Stimulated activated CD4-positive, alpha-beta T cell treated with anti-CD3 and anti-CD28 coated beads, Interleukin-12 subunit alpha, Interleukin-12 subunit beta, amount 100 ng/mL, for 48 hours (primary cell): ENCODE data around the gene MYH9.
"Not testable (repeated sequence)": the region's sequence is repeated elsewhere in the genome, so short reads cannot be mapped to it uniquely, and the experiment has no call there.

ENCODE experiments used
- DNase-seq, 3 donors: peaks; one replicate each; pipeline ENCODE4 v3.0.0-alpha.2; 2020; ENCODE audit warnings: low read depth in 2 of 3, low spot score in 1 of 3

MYH9 gene

DNA sequence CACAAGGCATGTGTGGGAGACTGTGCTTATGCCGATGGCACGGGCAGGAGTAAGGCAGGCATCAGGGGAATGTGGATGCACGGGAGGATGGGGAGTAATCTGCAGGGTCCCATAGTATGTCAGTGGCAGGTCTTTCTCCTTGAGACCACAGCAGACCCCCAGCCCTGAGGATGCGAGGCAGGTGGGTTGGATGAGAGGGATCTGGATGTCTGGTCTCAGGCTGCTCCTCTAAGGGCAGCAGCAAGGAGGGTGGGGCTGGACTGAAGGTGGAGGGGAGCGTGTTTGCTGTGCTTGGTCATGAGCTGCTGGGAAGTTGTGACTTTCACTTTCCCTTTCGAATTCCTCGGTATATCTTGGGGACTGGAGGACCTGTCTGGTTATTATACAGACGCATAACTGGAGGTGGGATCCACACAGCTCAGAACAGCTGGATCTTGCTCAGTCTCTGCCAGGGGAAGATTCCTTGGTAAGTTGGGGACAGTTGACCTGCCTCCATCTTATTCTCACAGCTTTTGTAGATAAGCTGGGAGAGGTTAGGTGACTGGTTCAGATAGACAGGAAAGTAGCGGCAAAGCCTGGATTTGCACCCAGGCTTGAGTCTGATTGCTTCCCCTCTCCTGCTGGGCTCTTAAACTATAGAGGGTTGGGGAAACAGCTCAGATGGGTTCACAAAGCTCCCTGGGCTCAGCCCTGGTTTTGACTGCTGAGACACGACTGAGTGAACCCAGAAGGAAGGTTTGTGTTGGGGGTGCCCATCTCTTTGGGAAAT lies 134.8 kb downstream of the MYH9 start, which contains the start of gene APOL1:
APOL1 (plus strand) TSS at position 380 of the 769 bp plus-strand sequence. CDS start 1,823 bp downstream, outside the sequence.
- peak in 1 of 3 donors; percentile 53 for DNase-seq

DNA sequence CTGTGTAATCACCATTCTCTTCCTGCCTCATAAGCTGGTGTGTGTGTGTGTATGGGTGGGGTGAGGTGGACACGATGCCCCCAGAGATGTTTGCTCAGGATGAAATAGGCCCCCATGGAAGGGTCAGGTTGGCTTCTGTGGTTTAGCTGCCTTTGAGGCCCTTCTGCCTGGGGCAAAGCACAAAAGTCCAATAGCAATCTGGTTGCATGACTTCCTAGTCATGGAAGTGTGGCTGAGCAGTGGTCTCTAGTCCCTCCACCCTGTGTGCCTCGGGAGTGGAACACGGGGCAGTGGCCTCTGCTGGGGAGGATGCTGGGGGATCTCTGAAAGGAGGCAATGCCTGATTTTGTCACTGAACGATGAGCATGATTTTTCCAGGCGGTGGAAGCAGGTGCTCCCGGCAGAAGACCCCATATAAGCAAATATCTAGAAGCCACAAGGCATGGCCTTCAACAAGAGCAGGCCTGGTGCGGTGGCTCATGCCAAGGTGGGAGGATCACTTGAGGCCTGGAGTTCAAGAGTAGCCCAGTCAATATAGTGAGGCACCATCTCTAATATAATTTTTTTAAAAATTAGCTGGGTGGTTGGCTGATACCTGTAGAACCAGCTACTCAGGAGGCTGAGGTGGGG lies 135.7 kb downstream of the MYH9 start:
- DNase-seq: not testable (repeated sequence)

DNA sequence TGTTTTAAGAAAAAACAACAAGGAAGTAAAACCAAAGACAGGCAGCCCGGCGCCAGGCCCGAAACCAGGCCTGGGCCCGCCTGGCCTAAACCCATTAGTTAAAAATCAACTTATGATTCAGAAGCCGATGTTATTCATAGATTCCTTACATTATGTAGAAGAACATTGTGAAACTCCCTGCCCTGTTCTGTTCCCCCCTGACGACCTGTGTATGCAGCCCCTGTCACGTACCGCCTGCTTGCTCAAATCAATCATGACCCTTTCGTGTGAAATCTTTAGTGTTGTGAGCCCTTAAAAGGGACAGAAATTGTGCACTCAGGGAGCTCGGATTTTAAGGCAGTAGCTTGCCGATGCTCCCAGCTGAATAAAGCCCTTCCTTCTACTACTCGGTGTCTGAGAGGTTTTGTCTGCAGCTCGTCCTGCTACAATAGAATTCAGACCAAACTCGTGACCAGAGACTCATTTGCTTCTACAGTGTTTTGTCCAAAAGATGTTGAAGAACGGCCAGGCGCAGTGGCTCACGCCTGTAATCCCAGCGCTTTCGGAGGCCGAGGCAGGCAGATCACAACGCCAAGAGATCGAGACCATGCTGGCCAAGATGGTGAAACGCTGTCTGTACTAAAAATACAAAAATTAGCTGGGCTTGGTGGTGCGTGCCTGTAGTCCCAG lies 137.3 kb downstream of the MYH9 start:
- not testable (repeated sequence) for DNase-seq

DNA sequence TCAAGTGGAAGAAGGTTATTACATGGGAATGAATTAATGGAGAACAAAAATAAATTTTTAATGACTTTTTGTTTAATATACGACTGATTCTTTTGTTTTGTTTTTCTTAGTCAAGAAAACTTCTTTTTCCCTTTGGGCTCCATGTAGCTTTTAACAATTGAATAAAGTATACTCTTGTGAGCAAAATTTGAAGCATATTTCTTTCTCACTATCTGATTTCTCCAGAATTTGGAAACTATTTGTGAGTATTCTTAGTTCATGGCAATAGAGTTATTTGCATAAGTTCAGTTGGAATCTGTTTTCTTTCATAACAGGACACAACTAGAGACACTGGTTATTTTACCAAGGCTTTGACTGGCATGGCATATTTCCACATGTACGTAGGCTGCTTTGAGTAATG lies 138.6 kb downstream of the MYH9 start:
- no peak for DNase-seq

DNA sequence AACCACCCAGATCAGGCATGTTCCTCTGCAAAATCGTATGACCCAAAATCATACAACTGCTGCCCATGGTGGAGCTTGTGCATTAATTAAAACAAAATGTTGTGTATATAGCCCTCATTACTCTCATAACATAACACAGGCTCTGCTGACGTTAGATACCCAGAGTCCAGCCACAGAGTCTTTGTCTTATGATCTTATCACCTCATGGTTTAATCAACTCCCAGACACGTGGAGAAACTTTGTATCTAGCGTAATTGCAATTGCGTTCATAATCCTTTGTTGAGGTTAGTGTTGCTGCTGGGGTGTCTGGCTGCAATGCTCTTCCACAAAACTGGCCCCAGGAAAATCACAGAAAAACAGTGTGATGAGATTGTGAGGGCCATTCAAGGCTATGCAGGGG lies 139.8 kb downstream of the MYH9 start:
- DNase-seq: no peak

DNA sequence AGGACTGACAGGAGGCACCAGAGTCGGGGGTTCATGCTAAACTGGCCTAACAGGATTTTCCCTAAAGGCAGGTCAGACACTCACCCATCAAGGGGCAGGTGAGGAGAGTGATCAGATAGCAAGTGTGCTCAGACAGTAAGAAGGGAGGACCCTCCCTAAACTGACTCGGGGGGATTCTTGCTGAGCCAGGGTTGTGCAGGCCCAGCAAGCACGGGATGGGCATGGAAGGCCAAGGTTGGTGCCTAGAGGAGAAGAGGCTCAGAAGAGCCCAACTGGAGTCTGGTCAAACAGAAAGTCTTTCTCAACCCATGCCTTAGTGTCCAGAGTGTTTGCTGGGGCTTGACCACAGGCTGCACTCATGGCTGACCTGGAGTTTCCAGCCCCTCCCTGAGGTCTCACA lies 141.0 kb downstream of the MYH9 start:
- DNase-seq: no peak

DNA sequence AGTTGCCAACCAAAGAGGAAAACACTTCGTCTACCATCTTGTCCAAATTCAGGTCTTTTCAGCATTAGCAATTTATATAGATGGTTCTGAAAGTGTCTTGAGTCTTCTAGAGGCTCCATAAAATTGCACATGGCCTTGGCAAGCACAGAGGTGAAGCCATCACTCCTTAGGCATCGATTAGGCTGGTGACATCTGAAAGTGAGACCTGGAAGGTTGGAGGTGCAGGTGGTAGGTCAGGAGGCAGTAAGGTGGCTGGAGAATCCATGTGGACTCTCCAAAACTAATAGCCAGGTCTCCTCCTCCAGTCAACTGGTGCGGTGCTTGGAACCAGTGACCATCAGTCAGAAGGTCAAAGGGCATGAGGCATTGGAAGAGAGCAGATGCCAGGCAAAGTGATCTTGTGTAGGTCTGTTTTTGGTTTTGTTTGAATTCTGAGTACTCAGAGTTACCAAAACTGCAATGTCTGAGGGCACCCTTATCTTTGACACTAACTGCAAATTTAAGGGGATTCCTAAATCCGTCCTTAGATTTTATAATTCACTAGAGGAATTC lies 141.9 kb downstream of the MYH9 start:
- DNase-seq: no peak

DNA sequence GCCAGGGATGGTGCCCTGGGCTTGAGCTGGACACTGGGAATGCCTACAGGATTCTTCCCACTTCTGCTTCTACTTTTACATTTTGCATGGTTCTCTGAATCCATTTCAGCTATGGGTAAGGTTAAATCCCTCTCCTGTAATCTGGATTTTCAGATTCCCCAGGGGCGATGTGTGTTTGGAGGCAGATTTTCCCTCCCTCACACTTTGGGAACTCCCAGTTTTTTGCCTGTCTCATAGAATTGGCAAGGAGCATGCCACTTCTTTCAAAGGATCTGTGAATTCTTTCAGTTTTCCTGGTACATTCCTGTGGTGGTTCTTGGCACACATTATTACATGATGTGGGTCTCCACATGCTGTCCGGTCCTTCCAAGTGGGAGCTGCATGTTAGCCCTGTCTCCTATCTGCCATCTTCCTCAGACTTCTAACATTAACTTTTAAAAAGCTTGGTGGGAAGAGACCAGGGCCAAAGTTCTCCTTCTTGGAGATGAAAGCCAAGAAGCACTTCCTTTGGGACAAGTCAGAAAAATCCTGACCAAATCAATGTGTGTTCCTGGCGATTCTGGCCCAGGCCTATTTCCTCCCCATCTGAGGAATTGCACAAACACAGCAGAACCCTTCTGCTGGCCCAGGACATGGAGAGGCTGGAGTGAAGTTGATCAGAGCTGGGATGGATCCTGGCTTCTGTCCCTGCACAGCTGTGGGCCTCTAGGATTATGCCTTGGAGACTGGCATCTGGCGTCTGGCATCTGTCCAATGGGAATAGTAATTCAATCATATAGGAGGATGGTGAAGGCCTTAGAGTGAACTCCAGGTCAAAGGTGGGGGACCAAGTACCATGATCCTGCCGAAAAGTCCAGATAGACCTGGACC lies 143.0 kb downstream of the MYH9 start:
- no peak for DNase-seq

DNA sequence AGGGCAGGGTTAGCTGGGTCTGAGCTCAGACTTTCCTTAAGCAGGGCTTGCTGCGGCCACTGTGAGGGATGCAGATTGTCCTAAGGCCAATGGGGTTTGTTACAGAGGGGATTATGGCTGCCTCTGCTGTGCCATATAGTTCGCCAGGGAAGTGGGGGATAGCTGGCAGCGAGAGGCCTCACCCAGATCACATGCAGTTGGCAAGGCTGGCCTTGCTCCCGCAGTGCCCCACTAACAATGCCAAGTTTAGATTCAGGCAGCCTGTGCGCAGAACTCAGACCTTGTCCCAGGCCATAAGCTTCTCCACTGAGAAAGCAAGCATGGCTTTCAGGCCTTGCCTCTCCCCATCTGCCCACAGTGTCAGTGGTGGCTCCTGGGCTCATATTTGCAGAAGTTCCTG lies 143.8 kb downstream of the MYH9 start:
- DNase-seq: no peak

DNA sequence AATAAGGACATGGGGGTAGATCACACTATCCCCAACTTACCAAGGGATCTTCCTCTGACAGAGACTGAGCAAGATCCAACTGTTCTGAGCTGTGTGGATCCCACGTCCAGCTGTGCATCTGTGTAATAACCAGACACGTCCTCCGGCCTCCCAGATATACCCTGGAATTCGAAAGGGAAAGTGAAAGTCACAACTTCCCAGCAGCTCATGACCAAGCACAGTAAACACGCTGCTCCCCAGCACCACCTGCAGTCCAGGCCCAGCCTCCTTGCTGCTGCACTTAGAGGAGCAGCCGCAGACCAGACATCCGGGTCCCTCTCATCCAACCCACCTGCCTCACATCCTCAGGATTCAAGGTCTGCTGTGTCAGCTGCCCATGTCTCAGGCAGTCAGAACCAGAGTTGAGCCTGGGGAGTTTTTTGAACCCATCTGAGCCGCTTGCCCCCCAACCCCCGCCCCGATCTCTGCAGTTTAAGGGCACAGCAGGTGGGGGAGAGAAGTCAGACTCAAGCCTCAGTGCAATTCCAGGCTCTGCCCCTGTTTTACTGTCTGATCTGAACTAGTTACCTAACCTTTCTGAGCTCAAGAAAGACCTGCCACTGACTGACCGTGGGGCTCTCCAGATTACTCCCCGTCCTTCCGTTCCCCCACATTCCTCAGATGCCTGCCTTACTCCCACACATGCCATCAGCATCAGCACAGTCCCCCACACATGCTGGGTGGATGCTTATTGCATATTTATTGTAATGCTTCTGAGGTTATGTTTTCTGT lies 148.2 kb downstream of the MYH9 start, which contains the start of gene APOL2:
APOL2 (minus strand) TSS at position 127 of the 771 bp plus-strand sequence. CDS start 6,365 bp downstream, outside the sequence.
- peak; percentile 77 to 87 (median 79) for DNase-seq

DNA sequence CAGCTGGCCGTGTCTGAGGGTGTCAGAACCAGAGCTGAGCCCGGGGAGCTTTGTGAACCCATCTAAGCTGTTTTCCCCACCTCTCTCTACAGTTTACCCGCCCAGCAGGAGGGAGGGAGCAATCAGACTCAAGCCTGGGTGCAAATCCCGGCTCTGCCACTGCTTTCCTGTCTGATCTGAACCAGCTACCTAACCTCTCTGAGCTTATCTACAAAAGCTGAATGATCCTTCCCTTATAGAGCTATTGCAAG lies 148.7 kb downstream of the MYH9 start:
- no peak for DNase-seq

DNA sequence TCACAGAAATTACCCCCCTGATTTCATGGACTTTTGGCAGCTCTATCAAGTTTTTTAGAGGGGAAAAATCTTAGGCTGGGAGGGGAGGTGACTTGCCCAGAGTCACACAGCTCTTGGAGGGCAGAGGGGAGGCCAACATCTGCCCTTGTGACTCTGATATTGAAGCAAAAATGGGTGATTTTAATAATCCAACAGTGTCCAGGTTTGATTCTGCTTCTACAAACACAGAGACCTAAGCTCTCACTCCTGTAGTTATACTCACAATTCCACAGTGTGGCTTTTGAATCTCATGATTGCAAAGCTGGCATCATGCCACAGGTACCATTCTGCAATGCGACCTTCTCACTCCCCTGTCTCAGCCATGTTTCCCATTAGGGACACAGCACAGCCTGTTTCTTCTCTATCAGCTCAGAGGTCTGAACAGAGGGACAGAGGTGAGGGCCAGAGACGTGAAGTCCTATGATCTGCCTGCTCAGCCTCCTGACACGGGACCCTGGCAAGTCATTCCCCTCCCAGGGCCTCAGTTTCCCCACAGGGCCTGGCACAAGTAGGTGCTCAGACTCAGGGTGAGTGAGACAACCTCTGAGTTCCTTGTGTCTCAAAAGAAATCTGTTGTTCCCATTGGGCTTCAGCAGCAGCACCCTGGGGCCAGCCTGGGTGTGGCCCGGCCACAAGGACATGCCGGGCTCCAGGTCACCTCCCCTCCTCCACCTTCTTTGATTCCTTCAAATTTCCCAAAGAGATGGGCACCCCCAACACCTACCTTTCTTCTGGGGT lies 149.2 kb downstream of the MYH9 start:
- DNase-seq: no peak

DNA sequence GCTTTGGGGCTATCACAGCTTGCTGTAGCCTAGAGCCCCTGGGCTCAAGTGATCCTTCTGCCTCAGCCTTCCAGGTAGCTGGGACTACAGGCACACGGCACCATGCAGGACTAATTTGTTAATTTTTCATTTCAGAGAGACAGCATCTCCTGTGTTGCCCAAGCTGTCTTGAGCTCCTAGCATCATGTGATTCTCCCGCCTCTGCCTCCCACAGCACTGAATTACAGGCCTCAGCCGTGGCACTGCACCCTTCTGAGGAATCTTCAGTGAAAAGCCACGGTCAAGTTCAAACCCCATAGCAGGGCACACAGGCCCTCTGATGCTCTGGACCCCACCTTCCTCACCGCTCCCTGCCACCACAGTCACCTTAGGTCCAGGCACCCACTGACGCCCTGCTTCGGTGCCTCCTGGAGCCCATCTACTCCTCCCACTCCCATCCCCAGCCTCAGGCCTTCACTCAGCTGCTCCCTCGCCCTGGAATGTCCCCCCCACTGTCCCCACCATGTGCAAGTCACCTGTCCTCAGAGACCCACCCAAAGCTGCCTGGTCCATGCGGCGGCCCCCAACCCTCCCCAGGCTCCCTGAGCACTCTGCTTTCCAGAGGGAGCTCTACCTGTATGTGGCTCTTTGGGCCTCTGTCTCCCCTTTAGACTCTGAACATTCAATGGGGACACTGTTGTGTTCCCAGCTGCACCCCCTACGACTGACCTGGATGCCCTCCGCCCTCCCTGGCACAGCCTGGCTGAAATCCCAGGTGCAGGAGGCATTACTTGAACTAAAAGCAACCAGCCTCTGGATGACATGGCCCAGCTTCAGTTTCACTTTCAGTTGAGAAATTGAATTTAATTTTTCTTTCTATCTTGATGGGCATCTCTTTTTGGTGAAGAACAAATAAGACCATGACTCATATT lies 150.1 kb downstream of the MYH9 start:
- DNase-seq: no peak

DNA sequence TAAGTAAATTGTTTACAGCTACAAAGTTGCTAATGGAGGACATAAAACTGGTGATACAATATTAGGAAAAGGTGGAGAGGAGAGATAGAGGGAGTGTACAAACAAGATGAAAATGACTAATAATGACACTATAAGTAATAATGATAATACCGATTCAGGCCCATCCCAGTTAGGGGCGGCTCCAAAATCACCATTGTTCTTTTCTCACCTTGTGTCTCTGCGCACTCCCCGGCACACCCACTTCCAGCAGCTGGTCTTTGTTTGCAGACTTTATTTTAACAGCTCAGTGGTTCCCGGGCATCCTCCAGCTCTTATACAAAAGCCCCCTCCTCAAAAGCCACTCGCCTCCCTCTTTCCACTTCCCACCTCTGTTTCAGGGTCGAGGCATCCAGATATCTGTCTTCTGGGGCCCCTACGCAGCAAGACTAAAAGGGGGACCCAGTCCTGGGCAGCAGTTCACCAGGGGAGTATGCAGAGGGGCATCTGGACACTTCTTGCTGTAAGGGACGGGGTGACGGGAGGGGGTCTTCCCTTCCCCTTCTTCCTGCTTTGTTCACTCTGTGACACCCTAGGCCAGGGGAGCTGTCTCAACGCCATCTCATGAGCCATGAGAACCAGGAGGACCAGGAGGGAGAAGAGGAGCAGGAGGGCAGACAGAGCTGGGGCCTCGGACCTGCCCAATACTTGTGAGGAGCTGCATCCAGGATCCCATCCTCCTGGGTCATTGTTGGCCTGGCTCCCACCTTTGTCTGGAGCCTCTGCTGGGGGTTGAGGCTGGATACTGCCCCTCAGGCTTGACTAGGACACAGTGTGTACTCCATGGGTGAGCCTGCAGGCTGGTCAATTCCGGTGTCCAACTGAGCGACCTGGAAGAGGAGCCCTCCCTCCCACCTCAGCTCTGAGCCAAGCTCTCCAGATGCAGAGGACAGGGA lies 151.1 kb downstream of the MYH9 start:
- no peak for DNase-seq

DNA sequence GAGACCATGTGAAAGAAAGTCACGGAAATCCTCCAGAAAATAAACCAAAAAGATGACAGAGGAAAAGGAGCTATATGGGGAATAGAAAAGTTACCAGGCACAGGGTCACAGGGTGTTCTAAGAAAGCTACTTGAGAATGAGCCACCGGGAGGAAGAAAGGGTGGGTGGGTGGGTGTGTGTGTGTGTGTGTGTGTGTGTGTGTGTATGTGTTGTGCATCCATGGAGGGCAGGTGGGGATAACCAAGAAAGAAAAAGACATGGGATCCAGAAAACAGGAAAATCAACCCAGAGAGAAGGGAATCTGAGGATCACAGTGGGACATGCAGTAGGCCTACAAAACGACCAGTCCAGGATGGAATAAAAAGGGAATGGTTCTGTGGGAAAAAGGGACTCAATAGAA lies 152.2 kb downstream of the MYH9 start:
- no peak for DNase-seq

DNA sequence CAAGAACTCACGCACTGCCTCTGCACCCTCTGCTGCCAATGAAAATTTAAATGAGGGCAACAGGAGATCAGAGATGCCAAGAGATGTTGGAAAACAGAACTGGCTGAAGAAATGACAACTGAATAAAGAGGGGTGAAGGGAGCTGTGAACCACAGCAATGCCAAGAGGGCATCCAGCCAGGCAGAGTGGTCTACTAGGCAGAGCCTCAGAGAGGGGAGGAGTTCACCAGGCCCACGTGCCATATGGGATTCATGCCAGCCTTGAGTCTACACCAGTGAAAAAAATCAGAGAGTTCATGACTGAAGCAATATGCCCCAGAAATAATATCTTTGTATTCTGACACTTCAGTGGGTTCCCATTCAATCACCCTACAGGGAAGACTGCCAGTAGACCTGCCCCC lies 152.8 kb downstream of the MYH9 start:
- DNase-seq: no peak

DNA sequence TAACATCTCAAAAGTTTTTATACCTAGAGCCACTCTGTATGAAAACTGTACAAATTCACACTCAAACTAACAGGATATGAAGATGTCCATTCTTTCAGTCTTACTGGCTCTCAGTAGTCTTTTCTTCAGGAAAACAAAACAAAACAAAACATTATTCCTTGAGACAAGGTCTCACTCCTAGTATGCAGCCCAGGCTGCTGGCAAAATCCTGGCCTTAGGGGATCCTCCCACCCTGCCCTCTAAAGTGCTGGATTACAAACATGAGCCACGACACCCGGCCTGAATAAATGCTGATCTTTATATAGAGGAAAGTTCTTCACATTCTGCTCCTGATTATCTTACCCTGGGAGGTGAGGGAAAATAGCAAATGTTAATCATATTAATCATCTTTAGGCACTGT lies 153.6 kb downstream of the MYH9 start:
- no peak for DNase-seq
